Astrocyte of the spinal cord (primary cell): Measurements from ENCODE around the gene TEX51.

Experiments used
- DNase-seq: peaks from one replicate; pipeline ENCODE4 v3.0.0; 2011; ENCODE audit warnings: low read depth, low spot score
- H3K4me3 ChIP-seq: 2 replicates; pipeline ENCODE4 v1.5.1; 2011; ENCODE audit warnings: low read depth, mild to moderate bottlenecking, low read length, moderate library complexity
- in situ Hi-C: cut with HindIII; loops from 2 replicates; pipeline ENCODE4 v1.10.0; 2017; ENCODE audit warnings: low sequenced_read_pairs
- TF ChIP-seq, protein P1 (sequence below): IDR thresholded peaks from 2 replicates; pipeline ENCODE4 v1.5.1; 2012; ENCODE audit warnings: low read depth, mild to moderate bottlenecking, low read length, inconsistent platforms

Gene TEX51

DNA sequence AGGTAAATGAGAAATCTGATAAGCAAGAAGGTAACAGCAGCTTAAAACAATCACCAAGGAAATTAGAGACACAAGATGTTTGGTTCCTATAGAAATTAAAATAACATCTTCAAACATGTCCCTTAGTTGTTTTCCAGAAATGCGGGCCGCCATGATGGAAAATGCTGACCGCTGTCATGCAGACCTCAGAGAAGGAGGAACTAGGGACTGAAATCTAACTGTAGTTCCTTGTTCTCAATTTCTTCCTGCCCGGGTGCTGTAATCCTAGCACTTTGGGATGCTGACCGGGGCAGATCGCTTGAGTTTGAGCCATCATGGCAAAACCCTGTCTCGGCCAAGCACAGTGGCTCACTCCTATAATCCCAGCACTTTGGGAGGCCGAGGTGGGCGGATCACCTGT is 51.1 kb downstream of the TEX51 start:
- no peak for DNase-seq
- in situ Hi-C loops = no loop called here
- H3K4me3 ChIP-seq = no peak overlapping the region
- TF ChIP-seq, protein P1, sequence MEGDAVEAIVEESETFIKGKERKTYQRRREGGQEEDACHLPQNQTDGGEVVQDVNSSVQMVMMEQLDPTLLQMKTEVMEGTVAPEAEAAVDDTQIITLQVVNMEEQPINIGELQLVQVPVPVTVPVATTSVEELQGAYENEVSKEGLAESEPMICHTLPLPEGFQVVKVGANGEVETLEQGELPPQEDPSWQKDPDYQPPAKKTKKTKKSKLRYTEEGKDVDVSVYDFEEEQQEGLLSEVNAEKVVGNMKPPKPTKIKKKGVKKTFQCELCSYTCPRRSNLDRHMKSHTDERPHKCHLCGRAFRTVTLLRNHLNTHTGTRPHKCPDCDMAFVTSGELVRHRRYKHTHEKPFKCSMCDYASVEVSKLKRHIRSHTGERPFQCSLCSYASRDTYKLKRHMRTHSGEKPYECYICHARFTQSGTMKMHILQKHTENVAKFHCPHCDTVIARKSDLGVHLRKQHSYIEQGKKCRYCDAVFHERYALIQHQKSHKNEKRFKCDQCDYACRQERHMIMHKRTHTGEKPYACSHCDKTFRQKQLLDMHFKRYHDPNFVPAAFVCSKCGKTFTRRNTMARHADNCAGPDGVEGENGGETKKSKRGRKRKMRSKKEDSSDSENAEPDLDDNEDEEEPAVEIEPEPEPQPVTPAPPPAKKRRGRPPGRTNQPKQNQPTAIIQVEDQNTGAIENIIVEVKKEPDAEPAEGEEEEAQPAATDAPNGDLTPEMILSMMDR = no peak

DNA sequence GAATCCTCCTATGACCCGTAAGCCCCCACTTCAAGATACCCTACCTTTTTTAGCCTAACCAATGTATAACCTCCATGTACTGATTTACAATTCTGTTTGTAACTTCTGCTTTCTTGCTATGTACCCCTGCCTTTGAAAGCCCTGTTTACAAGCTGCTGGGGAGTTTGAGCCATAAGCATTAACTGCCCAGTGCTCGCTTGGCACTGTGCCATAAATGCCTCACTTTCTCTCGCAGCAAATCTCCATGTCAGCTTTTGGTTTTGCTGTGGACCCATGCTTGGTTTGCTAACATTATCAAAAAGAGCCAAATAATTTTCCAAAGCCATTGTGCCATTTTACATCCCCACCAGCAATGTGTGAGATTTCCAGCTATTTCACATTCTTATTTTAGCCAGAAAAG is 51.8 kb downstream of the TEX51 start:
- DNase-seq = no peak
- no peak overlapping the region for H3K4me3 ChIP-seq
- in situ Hi-C loops = no loop called here
- TF ChIP-seq, protein P1 = no peak
